ENCODE results near the gene USP44.
"Not testable (repeated sequence)": the region's sequence is repeated elsewhere in the genome, so short reads cannot be mapped to it uniquely, and the experiment has no call there.

USP44 gene

DNA sequence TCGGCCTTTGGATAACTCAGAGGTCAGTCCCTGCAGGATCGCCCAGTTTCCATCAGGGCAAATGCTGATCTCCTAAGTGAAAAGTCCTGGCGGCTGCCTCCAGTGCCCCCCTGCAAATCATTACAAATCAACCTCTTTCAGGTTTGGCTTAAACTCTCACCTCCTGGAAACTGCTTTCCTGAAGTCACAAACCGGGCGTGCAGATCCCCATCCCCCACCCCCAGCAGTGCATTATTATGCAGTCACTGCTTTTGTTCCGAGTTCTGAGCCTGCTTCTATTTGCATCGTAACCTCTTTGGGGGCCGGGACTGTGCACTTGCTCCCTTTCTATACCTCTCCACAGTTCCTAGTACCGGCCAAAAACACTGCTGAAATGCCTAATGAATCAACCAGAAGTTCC, at the start of gene USP44:
TSS of gene USP44 (minus strand) at position 172 of the 400 bp plus-strand sequence. CDS start 17,220 bp downstream, outside the sequence.
- DNase-seq = no peak

DNA sequence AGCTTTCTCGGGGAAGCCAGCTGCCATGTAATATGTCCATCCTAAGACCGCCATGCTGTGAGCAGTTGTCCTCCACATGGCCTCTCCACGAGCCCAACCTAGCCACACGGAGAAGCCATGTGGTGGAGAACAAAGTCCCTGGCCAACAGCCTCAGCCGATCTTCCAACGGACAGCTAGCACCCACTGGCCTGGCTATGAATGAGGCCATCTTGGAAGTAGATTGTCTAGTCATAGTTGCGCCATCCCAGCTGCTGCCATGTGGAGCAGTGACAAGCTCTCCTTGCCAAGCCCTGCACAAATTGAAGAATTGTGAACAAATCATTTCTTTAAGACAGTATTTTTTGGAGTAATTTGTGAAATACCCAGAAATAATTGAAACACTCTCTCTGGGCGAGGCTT, 49.3 kb upstream of the USP44 start:
- no peak for DNase-seq

DNA sequence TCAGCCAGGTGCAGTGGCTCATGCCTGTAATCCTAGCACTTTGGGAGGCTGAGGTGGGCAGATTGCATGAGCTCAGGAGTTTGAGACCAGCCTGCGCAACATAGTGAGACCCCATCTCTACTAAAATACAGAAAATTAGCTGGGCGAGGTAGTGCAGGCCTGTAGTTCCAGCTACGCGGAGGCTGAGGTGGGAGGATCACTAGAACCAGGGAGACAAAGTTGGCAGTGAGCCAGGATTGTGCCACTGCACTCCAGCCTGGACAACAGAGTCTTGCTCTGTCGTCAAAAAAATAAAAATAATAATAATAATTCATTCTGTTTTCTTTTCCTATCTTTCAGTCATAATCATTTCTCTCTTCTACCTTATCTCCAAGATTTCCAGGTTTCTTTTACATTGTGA, 48.6 kb upstream of the USP44 start:
- DNase-seq = no peak

DNA sequence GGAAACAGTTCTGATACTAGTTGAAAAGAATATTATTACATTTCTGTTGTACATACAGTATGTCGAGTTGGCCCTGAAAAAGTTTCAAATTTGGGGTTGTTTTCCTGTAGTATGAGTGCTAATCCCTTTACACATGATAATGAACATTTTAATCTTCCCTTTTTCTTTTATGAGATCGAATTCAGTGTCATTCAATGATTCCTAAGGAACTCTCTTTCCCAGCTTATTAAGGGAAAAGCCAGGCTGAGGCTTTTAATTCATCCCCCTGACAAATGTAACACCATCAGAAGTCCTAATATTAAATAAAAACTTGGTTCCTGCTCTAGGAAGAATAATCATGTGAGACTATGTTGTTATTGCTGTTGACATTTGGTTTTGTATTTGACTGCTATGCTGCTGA, 42.9 kb upstream of the USP44 start:
- no peak for DNase-seq

DNA sequence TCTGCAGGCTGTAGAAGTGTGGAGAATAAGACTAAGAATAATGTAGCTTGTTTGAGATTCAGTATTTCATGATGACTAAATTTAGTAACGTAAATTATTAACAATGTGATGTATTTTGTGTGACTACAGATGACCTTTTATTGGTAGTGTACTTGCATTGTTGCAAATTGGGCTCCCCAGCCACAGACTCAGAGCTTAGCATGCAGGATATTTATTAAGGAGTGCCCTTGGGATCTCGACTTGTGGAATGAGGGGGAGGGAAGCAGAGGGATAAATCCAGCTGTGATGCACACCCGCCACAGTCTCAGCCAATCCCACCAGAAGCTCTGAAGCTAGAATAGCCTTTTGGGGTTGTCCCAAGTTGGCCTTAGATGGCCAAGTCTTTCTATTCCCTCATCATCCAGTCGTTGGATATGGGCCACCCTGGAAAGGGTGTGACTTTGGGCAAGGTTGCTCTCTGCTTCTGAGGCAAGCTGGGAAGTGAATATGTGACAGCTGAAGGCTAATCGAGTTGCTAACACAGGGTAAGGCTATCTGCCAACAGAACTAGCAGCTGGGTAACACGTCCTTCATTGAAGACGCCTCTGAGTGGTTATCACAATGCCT, 42.1 kb upstream of the USP44 start:
- no peak for DNase-seq

DNA sequence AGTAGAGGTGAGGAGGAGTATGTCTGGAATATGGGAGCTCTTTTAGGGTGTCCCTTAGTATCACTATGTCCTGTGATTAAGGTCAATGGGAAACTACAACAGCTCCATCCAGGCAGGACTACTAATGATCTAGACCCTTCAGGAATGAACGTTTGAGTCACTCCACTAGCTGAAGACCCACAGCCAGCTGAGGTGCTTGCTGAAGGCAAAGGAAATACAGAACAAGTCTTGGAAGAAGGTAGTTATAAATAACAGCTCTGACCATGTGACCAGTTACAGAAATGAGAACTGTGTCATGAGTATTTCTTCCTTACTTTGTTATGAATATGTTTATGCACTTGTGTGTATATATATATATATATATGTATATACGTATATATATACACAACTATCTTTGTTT, 40.5 kb upstream of the USP44 start:
- DNase-seq = no peak

DNA sequence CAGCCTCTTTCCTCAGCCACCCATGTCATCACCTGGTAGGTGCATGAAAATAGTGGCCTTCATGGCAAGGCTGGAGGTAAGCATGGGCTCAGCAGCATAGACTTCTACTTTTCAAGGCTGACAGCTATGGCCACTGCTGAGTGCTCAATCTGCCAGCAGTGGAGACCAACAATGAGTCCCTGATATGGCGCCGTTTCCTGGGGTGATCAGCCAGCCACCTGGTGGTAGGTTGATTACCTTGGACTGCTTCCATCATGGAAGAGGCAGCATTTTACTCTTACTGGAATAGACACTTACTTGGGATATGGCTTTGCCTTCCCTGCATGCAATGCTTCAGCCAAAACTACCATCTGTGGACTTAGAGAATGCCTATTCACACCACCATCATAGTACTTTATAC, 39.5 kb upstream of the USP44 start:
- DNase-seq = no peak

DNA sequence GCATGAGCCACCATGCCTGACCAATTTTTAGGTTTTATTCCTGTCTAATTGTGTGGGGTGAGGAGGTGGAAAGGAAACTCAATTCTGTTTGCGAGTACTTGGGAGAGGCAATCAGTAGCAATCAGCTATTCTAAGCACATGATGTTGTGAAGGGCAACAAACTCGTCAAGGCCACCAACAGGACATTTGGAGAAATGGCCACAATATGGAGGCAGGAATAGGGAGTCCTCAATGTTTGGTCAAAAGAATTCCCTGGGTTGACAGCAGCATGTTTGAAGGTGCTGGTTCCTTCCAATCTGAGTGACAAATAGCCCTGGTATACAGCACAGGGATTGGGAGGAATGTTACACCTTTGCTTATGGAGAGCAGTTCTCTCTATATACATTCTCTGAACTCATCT, 32.7 kb upstream of the USP44 start:
- DNase-seq = no peak

DNA sequence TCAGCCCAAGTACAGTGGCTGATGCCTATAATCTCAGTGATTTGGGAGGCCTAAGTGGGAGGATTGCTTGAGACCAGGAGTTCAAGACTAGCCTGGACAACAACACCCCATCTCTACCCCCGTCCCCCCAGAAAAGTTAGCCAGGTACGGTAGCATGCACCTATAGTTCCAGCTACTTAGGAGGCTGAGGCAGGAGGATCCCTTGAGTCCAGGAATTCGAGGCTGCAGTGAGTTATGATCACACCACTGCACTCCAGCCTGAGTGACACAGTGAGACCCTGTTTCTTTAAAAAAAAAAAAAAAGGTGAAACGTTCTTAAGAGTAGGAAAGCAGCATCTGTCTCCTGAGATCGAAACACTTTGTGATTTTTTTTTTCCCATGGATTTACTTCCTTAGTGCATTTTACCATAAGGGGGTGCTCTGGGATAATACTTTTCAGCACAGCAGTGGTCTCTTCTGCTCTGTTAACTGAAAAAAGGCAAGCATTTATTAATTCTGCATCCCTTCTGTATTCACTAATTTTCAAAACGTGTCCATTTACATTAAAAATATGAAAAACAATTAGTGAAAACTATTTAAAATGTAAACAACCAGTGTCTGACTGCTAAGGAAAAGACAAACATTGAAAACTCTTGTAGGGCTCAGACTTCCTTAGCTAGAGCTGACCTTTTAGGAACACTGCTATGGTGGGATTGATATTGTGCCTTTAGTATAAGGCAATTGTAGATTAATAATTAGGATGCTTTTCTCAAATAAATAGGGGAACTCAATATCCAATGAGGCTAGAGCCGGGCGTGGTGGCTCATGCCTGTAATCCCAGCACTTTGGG, 31.2 kb upstream of the USP44 start:
- DNase-seq = no peak

DNA sequence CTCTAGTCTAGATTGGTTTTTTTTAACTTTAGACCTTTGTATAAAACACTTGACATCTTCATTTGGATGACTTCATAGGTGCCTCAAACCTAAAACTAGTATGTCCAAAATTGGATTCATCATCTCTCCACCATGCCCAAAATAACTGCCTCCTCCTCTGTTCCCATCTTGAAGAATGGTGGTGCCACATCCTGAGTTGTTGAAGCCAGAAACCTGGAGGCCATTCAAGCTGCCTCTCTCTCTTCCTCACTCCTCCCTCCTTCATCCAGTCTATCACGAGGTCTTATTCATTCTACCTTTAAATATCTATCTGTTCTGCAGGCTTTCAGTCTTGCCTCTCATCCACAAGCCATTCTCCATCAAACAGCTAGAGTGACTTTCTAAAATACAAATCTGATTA, 26.5 kb upstream of the USP44 start:
- DNase-seq = no peak

DNA sequence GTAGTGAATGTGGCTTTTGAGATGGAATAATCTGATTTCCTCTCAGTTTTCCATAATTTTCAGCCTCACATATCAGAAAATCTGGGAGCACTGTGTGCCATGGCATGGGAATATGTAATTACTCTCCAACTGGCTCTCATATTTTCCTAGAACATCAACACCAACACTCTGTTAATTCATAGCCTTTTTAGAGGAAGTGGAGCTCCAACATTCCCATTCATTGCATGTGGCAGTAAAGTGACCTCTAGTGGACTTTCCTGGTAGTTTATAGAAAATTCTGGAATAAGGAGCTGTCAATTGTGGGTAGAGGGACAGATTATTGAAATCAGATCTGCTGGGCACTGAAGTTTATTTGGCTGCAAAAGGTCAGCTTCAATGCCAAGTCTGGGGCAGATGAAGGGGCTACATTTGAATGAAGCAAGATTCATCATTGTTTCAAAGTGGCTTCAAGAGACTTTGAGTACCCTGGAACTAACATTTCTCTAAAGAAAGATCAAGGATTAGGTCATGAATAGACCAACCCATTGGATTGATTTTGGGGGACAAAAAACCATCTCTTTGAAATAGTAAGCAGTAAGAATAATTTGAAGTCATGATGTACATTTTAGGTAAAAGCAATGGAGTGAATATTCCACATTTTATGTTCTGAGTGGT, 23.6 kb upstream of the USP44 start:
- no peak for DNase-seq

DNA sequence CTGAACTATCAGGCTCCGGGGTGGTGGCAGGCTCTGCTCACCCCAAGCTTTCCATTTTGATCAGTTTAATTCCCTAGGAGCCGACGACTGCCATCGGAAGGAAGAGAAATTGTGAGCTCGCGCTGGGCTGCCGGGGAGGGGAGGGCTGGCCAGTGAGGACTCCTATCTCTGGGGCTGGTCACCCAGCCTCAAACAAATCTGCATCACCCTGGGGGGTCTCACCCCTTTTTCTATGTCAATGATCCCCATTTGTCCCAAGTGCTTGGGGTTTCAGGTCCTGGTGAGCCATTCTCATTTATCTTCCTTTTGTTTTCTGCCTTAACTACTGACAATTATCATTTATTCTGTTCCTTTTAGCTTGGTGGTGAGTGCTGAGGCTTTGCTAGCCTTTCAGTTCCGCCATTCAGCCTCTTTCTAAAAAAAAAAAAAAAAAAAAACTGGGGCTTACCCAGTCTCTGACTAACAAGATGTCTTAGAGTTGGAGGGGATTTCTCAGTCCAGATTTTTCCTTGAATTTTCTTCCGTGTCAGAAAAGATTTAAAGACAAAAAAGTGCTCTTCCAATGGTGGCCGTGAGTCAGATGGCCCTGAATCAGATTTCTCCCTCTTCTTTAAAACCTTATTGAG, 22.8 kb upstream of the USP44 start:
- no peak for DNase-seq

DNA sequence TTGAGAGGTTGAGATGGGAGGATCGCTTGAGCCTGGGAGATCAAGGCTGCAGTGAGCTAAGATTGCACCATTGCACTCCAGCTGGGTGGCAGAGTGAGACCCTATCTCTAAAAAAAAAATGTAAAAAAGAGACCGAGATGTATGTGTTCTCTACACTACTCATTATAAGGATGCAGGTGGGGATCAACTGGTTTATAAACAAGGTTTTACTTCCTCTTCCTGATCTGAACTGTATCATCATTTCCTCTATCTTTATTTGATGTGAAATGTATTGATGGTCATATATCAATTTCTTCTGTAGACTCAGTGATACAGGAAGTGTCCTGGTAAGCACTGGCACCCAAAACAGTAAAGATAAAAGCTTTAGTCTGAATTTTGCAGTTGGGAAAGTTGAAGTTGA, 20.1 kb upstream of the USP44 start:
- no peak for DNase-seq

DNA sequence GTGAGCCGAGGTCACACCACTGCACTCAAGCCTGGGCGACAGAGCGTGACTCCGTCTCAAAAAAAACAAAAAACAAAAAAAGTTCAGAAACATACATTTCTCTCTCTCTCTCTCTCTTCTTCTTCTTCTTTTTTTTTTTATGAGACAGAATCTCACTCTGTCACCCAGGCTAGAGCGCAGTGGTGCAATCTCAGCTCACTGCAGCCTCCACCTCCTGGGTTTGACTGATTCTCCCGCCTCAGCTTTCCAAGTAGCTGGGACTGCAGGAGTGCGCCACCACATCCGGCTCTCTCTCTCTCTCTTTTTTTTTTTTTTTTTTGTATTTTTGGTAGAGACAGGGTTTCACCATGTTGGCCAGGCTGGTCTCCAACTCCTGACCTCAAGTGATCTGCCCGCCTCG, 16.8 kb upstream of the USP44 start:
- not testable (repeated sequence) for DNase-seq

DNA sequence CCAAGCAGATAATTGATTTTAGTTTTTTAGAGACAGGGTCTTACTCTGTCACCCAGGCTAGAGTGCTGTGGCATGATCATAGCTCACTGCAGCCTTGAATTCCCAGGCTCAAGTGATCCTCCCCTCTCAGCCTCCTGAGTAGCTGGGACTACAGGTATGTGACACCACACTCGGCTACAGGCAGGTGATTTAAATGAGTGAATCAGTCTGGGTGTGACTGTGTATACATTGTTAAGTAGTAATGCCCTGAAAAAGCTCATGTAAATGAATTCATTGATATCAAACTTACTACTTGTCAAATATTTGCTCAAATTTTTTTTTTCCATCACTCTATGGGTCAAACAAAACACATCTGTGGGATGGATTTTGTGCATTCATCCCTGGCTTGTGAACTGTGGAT, 6.3 kb upstream of the USP44 start:
- DNase-seq = no peak

DNA sequence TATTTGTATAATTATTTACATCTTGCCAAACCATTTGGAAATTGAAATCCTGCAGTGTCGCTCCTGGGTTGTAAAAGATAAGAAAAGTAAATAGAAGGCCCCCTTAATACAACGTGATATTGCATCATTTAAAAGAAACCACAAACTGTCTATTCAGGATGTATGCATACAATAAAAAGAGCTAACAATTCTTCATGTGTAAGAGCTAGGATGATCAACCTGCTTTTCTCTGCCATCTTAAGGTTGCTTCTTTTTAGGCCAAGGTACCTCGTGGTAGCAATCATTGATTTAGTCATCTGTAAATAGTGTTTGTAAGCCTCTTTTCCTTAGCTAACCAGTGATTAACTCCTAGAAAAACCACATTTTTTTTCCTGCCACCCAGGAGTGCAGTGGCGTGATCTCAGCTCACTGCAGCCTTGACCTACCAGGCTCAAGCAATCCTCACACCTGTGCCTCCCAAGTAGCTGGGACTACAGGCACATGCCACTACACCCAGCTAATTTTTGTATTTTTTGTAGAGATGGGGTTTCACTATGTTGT, 3.3 kb upstream of the USP44 start:
- DNase-seq = no peak

DNA sequence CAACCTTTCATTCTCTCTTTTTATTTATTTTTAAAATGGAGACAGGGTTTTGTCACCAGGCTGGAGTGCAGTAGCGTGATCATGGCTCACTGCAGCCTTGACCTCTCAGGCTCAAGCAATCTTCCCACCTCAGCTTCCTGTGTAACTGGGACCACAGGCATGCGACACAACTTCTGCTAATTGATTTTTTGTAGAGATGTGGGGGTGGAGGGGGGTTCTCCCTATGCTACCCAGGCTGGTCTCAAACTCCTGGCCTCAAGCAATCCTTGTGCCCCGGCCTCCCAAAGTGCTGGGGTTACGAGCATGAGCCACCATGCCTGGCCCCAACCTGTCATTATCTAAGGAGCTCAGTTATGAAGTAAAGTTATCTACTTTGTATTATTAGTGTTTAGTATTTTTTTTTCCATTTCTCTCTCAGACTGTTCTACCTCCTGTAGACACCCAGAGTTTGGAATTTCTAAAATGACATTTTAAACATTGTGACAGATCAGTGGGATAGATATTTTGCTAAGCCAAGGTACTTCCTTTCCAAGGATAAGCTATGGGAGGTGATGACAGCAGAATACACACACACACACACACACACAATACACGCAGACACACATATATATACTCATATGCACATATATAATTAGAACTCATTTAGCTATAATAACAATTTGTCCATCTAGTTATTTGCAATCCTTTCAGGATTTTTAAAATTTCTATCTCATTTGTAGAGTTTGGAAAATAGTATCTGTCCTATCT, 2.1 kb upstream of the USP44 start:
- DNase-seq = no peak

DNA sequence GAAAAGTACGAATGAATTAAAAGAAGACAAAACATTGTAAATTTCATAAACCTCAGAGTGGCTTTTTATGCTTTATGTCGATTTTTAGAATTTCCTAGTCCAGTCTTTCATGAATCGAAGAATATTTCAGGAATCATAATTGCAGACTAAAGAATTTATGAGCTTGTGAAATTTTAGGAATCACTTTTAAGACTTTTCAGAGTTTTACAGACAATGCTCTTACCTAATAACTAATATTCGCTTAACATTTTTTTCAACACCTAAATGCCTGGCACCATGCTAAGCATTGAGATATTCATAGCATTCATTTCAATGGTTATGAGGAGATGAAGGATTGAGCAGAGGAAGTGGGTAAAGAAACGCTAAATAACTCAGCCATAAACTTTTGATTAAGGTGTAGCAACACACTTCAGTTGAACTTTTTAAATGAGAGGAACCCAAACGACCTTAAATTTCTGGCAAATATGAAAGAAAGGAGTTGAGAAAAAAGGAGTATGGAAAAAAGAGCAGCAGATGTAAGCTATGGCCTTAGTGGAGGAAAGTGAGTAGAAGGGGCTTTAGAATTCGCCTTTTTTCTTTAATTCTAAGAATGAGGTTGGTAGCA, 739 bp upstream of the USP44 start:
- no peak for DNase-seq

DNA sequence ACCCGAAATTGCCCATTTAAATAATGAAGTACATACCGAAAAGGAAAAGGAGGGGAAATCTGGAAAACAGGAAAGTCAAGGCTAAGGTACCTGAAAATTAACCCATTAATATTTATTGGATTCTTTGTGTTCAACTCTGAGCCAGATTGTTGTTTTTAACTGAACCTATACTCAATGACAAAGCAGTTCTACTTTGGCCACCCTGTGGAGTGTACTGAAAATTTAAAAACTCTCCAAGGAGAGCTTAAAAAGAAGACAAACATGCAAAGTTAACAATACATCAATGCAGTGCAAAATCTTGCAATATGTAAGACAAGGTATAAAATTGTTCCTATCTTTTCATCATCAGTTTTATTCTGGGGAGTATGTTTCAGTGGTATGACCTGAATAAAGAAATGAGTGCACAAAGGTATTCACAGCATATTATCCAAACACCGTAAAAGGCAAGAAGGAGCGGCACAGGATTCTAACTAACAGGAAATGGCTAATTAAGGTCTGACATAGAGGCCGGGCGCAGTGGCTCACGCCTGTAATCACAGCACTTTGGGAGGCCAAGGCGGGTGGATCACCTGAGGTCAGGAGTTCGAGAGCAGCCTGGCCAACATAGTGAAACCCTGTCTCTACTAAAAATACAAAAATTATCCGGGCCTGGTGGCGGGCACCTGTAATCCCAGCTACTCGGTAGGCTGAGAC, 1.7 kb downstream of the USP44 start:
- DNase-seq = no peak

DNA sequence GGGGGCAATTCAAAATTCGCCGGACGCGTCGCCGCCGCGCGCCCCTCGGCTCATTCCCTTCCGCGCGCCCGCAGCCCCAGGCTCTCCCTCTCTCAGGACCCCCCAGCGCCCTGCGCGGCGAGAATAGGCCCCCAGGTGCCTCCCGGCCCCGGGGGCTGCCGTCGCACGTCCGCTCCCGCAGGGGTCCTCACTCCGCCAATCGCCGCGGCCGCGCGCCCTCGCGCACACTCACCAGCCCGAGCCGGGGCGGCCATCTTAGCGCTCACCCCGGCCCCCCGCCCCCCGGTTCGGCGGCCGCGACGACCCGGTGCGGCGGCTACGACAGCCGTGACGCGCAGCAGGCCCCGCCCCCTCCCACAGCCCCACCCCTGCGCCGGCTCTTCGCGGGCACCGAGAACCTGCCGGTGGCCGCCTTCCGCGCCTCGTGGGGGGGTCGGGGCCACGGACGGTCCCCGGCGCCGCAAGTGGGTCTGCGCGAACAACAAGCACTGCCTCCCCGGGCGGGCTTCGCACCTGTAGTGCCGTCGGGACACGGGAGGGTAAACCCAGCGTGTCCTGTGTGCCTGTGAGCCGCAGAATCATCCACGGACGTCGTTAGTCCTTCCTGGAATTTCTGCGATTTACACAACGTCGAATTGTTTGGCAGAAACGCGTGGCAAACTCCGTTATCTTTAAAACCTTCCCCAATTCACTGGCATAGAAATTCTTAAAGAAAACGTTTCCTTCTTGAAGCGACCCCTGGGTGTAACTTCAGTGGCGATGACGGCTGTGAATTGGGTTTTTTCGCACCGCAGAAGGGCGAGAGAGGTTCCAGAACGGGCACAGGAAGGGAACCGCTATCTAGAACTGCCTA, 2.5 kb downstream of the USP44 start:
- DNase-seq = peak; percentile 76 to 77

Data from CD4-positive, alpha-beta T cell treated with Interleukin-4 for 1 hour (primary cell).